HL-60 (cell line): Measurements from ENCODE around the gene KCNT1.

Experiments used
- CTCF ChIP-seq: IDR thresholded peaks from one replicate; pipeline ENCODE4 v1.5.1; 2011; ENCODE audit warnings: low read length, control low read depth, inconsistent platforms; ENCODE audit not compliant: insufficient read depth
- GABPA ChIP-seq: IDR thresholded peaks from 2 replicates; pipeline ENCODE4 v1.6.1; 2012; ENCODE audit warnings: low read depth
- POLR2AphosphoS5 ChIP-seq: IDR thresholded peaks from 2 replicates; pipeline ENCODE4 v1.6.1; 2012; ENCODE audit warnings: low read depth
- REST ChIP-seq: IDR thresholded peaks from 2 replicates; pipeline ENCODE4 v1.6.1; 2012; ENCODE audit warnings: low read depth; ENCODE audit not compliant: insufficient replicate concordance
- SPI1 ChIP-seq: IDR thresholded peaks from 2 replicates; pipeline ENCODE4 v1.6.1; 2012; ENCODE audit warnings: low read depth, mild to moderate bottlenecking, borderline replicate concordance

GRCh38 chr9:135683401-135684034 is 18.5 kb upstream of the KCNT1 start:
- no peak for TF ChIP-seq CTCF
- no peak for TF ChIP-seq REST
- no peak for TF ChIP-seq POLR2AphosphoS5
- TF ChIP-seq GABPA: no peak
- no peak for TF ChIP-seq SPI1
